MCF 10A (cell line): ENCODE data around the gene DOK4. TPM values are rescaled to one million over a fixed set of nuclear protein-coding genes. Genes with fewer than 3 reads are reported as not detected.

ENCODE experiments used
- BruUV-seq: library from RNA; stranded (reverse); fragments of 400-500 nt; replicated peaks from 2 replicates; lab custom pipeline; 2021; lab: Mats Ljungman, UMichigan
- CTCF ChIA-PET: fragments of 300-600 bp; sonication (Branson Sonifier 250); formaldehyde crosslinking; extraction: SDS; loops from one replicate; lab custom pipeline; 2021; ENCODE audit warnings: antibody characterized with exemption, inconsistent platforms; lab: Yijun Ruan, JAX
- POLR2A ChIA-PET: fragments of 300-600, 350-650 bp; sonication (Branson Sonifier 250); formaldehyde crosslinking; extraction: SDS; loops from one replicate; lab custom pipeline; 2020; ENCODE audit warnings: antibody characterized with exemption, inconsistent platforms; lab: Yijun Ruan, JAX
- DNase-seq: peaks from one replicate; pipeline ENCODE4 v3.0.0-alpha.2; 2018; ENCODE audit not compliant: unreplicated experiment
- H3K27ac Mint-ChIP-seq: one replicate; pipeline ENCODE4 v1.8.0; 2022; ENCODE audit warnings: mild to moderate bottlenecking, low read depth, mixed read lengths; ENCODE audit not compliant: unreplicated experiment
- H3K27me3 Mint-ChIP-seq: one replicate; pipeline ENCODE4 v1.8.0; 2022; ENCODE audit warnings: mixed read lengths; ENCODE audit not compliant: insufficient read depth, unreplicated experiment
- H3K36me3 Mint-ChIP-seq: one replicate; pipeline ENCODE4 v1.8.0; 2022; ENCODE audit warnings: mild to moderate bottlenecking, moderate library complexity, mixed read lengths; ENCODE audit not compliant: insufficient read depth, unreplicated experiment
- H3K4me1 Mint-ChIP-seq: one replicate; pipeline ENCODE4 v1.8.0; 2022; ENCODE audit warnings: mixed read lengths; ENCODE audit not compliant: insufficient read depth, unreplicated experiment
- H3K4me3 Mint-ChIP-seq: one replicate; pipeline ENCODE4 v1.8.0; 2022; ENCODE audit warnings: mild to moderate bottlenecking, moderate library complexity, mixed read lengths; ENCODE audit not compliant: unreplicated experiment
- H3K9me3 Mint-ChIP-seq: one replicate; pipeline ENCODE4 v1.8.0; 2022; ENCODE audit warnings: mixed read lengths; ENCODE audit not compliant: unreplicated experiment
- CTCF ChIP-seq: fragments of 200-600 bp; IDR thresholded peaks from one replicate; pipeline ENCODE4 v1.8.0; 2022; ENCODE audit warnings: antibody characterized with exemption, mild to moderate bottlenecking; ENCODE audit not compliant: unreplicated experiment
- intact Hi-C: fragments of 100-400 bp; cut with micrococcal nuclease; formaldehyde crosslinking; loops from 2 replicates; pipeline ENCODE4 v1.14.1; 2022
- total RNA-seq: library from RNA; stranded (reverse); gene quantifications from 2 replicates; pipeline ENCODE4 v1.2.3, GENCODE V29; 2022

DOK4 gene
- total RNA-seq, 1 experiment from 2014 or later, result 6.4 TPM

GRCh38 chr16:57528499-57529390 is 42.5 kb upstream of the DOK4 start:
- no peak for DNase-seq
- no peak for TF ChIP-seq CTCF
- Mint-ChIP-seq H3K27me3 (no peaks in the 10 kb centered on the region), H3K4me3 (no peak overlapping the region), H3K9me3 (no peaks in the 10 kb centered on the region), H3K4me1 (peaks cover 27% of the 10 kb centered on the region), H3K27ac (no peak overlapping the region), H3K36me3 (peaks cover 6% of the 10 kb centered on the region)
- BruUV-seq, result no TSS peak
- ChIA-PET POLR2A (interaction anchor here (0.9 kb wide), 1 partner anchor 472 kb away, joined by 3 read pairs; the partner anchor contains the start of gene USB1), CTCF (interaction anchor here (0.7 to 1.4 kb wide), 3 partner anchors 9 to 26 kb away, joined by 3 to 4 read pairs (median 3); no protein-coding TSS in a partner anchor)
- intact Hi-C loops, result no loop called here

- BruUV-seq, result no TSS peak
- POLR2A ChIA-PET, result interaction anchor here (0.9 kb wide), 1 partner anchor 473 kb away, joined by 3 read pairs; the partner anchor contains the start of gene USB1
Measured at GRCh38 chr16:57527610-57528360, 41.5 kb upstream of the DOK4 start.

GRCh38 chr16:57527027-57527426 is 40.7 kb upstream of the DOK4 start:
- intact Hi-C loops, result no loop called here
- H3K4me1 Mint-ChIP-seq, result peaks cover 22% of the 10 kb centered on the region
- no peak for TF ChIP-seq CTCF
- POLR2A ChIA-PET, result no interaction called here
- no peaks in the 10 kb centered on the region for H3K9me3 Mint-ChIP-seq
- BruUV-seq, result no TSS peak
- no peaks in the 10 kb centered on the region for H3K27me3 Mint-ChIP-seq
- CTCF ChIA-PET, result interaction anchor here (0.6 to 2.0 kb wide), 2 partner anchors 108 to 637 kb away, joined by 3 to 8 read pairs; no protein-coding TSS in a partner anchor
- H3K36me3 Mint-ChIP-seq, result peaks cover 6% of the 10 kb centered on the region
- DNase-seq, result no peak
- H3K27ac Mint-ChIP-seq, result no peak overlapping the region
- H3K4me3 Mint-ChIP-seq, result no peak overlapping the region

More at GRCh38 chr16:57527610-57528360, 41.5 kb upstream of the DOK4 start:
- no peaks in the 10 kb centered on the region for H3K9me3 Mint-ChIP-seq
- no peaks in the 10 kb centered on the region for H3K27me3 Mint-ChIP-seq
- no peak for TF ChIP-seq CTCF
- no peak for DNase-seq
- intact Hi-C loops, result no loop called here
- CTCF ChIA-PET, result interaction anchor here (0.6 to 2.0 kb wide), 5 partner anchors 8 to 638 kb away, joined by 3 to 8 read pairs (median 3); no protein-coding TSS in a partner anchor
- H3K4me1 Mint-ChIP-seq, result peaks cover 22% of the 10 kb centered on the region
- no peak overlapping the region for H3K4me3 Mint-ChIP-seq
- H3K36me3 Mint-ChIP-seq, result peaks cover 6% of the 10 kb centered on the region
- H3K27ac Mint-ChIP-seq, result no peak overlapping the region
